H1 (cell line): ENCODE measurements around the gene INSYN2A. TPM values are rescaled to one million over a fixed set of nuclear protein-coding genes. Genes with fewer than 3 reads are reported as not detected.

Source experiments
- CTCF ChIA-PET: fragments of 300-600 bp; sonication (Branson Sonifier 250); formaldehyde crosslinking; loops from one replicate; lab custom pipeline; 2021; ENCODE audit not compliant: partially characterized antibody; lab: Charles Lee
- POLR2A ChIA-PET: fragments of 300-600 bp; sonication (Branson Sonifier 250); formaldehyde crosslinking; loops from one replicate; lab custom pipeline; 2021; ENCODE audit warnings: inconsistent platforms; ENCODE audit not compliant: partially characterized antibody; lab: Charles Lee
- DNase-seq, 2 experiments: peaks; one replicate each; pipeline versions ENCODE4 v3.0.0 to v3.0.0-alpha.2; 2010 to 2022; ENCODE audit warnings: low spot score in 2 of 2, low read depth in 1 of 2, mixed read lengths in 1 of 2
- FAIRE-seq: peaks from 2 replicates; lab custom pipeline; 2011; peaks lifted over from hg19 to GRCh38; lab: Jason Lieb, UNC
- H2AFZ ChIP-seq: 2 replicates; pipeline ENCODE4 v1.8.1; 2012; ENCODE audit warnings: low read length, inconsistent platforms
- H2AK5ac ChIP-seq: 2 replicates; pipeline ENCODE4 v1.6.1; 2013; ENCODE audit warnings: low read depth, low read length
- H2BK120ac ChIP-seq: replicated peaks from 2 replicates; pipeline ENCODE3; 2013; ENCODE audit warnings: low read depth, low read length, inconsistent platforms
- H2BK12ac ChIP-seq: 2 replicates; pipeline ENCODE4 v1.6.1; 2013; ENCODE audit warnings: low read depth, low read length
- H2BK15ac ChIP-seq: 2 replicates; pipeline ENCODE4 v1.6.1; 2013; ENCODE audit warnings: low read length
- H2BK20ac ChIP-seq: 2 replicates; pipeline ENCODE4 v1.6.1; 2013; ENCODE audit warnings: low read length
- H2BK5ac ChIP-seq: 2 replicates; pipeline ENCODE4 v1.6.1; 2013; ENCODE audit warnings: low read depth, low read length
- H3K14ac ChIP-seq: 2 replicates; pipeline ENCODE4 v1.6.1; 2013; ENCODE audit warnings: inconsistent platforms; ENCODE audit not compliant: insufficient read length
- H3K18ac ChIP-seq: 2 replicates; pipeline ENCODE4 v1.6.1; 2013; ENCODE audit warnings: low read length; ENCODE audit errors: extremely low read depth
- H3K23ac ChIP-seq: 2 replicates; pipeline ENCODE4 v1.6.1; 2013; ENCODE audit warnings: inconsistent platforms; ENCODE audit not compliant: insufficient read length
- H3K23me2 ChIP-seq: 2 replicates; pipeline ENCODE4 v1.6.1; 2013; ENCODE audit warnings: low read depth, low read length
- H3K27ac ChIP-seq: 2 replicates; pipeline ENCODE4 v1.6.1; 2011; ENCODE audit warnings: low read depth, low read length, inconsistent platforms
- H3K27me3 ChIP-seq, 4 experiments: replicated peaks in 1 of 4; 1 replicate in 1 of 4; 2 replicates in 3 of 4; pipeline versions ENCODE4 v1.6.1 to v1.8.1; 2011 to 2013; ENCODE audit warnings: low read length in 3 of 4, mild to moderate bottlenecking in 3 of 4, inconsistent platforms in 2 of 4, mixed read lengths in 2 of 4, moderate library complexity in 1 of 4; ENCODE audit not compliant: control insufficient read depth in 3 of 4, insufficient read depth in 3 of 4; ENCODE audit errors: extremely low read depth in 1 of 4
- H3K36me3 ChIP-seq, 4 experiments: 2 replicates each; pipeline versions ENCODE4 v1.6.1 to v1.8.1; 2011 to 2013; ENCODE audit warnings: mild to moderate bottlenecking in 4 of 4, low read length in 3 of 4, moderate library complexity in 2 of 4, control low read depth in 1 of 4, inconsistent platforms in 1 of 4; ENCODE audit not compliant: insufficient read depth in 4 of 4, control insufficient read depth in 2 of 4
- H3K4ac ChIP-seq: replicated peaks from 2 replicates; pipeline ENCODE3; 2013; ENCODE audit warnings: low read length, low read depth, mixed read lengths, inconsistent platforms; ENCODE audit not compliant: insufficient read length
- H3K4me1 ChIP-seq, 4 experiments: replicated peaks in 1 of 4; 1 replicate in 1 of 4; 2 replicates in 3 of 4; pipeline versions ENCODE4 v1.6.1 to v1.8.1; 2011 to 2013; ENCODE audit warnings: low read length in 3 of 4, inconsistent platforms in 2 of 4, mixed read lengths in 1 of 4; ENCODE audit not compliant: insufficient read depth in 4 of 4, control insufficient read depth in 3 of 4
- H3K4me2 ChIP-seq, 2 experiments: 2 replicates each; pipeline versions ENCODE4 v1.6.1 to v1.8.1; 2011 to 2013; ENCODE audit warnings: low read depth in 2 of 2, low read length in 2 of 2, control low read depth in 1 of 2, inconsistent platforms in 1 of 2, mild to moderate bottlenecking in 1 of 2; ENCODE audit not compliant: insufficient read depth in 1 of 2
- H3K4me3 ChIP-seq, 4 experiments: fragments of 200-600, 300-600 bp in 1 of 4; sonication (generic), shearing (Covaris generic), sonication (Bioruptor Twin) in 1 of 4; 2 replicates each; pipeline versions ENCODE4 v1.5.1 to v1.8.1; 2011 to 2016; ENCODE audit warnings: low read length in 4 of 4, low read depth in 3 of 4, control low read depth in 2 of 4, inconsistent platforms in 2 of 4, mild to moderate bottlenecking in 2 of 4, mixed read lengths in 1 of 4, moderate library complexity in 1 of 4; ENCODE audit not compliant: insufficient read depth in 2 of 4; ENCODE audit errors: extremely low read depth in 1 of 4
- H3K56ac ChIP-seq: replicated peaks from 2 replicates; pipeline ENCODE3; 2013; ENCODE audit warnings: low read depth, mild to moderate bottlenecking, mixed read lengths, low read length, inconsistent platforms; ENCODE audit not compliant: insufficient read length
- H3K79me1 ChIP-seq: 2 replicates; pipeline ENCODE4 v1.6.1; 2013; ENCODE audit warnings: low read depth, low read length, control low read depth
- H3K79me2 ChIP-seq, 2 experiments: 2 replicates each; pipeline versions ENCODE4 v1.6.1 to v1.8.1; 2012 to 2013; ENCODE audit warnings: low read length in 2 of 2, mild to moderate bottlenecking in 2 of 2, inconsistent platforms in 1 of 2; ENCODE audit not compliant: insufficient read depth in 2 of 2, control insufficient read depth in 1 of 2
- H3K9ac ChIP-seq, 4 experiments: replicated peaks in 1 of 4; 1 replicate in 1 of 4; 2 replicates in 3 of 4; pipeline versions ENCODE4 v1.6.1 to v1.8.1; 2011 to 2013; ENCODE audit warnings: low read depth in 3 of 4, low read length in 3 of 4, control low read depth in 2 of 4, mild to moderate bottlenecking in 2 of 4, moderate library complexity in 2 of 4, inconsistent platforms in 1 of 4; ENCODE audit errors: extremely low read depth in 1 of 4
- H3K9me3 ChIP-seq, 2 experiments: 2 replicates each; pipeline versions ENCODE4 v1.6.1 to v1.8.1; 2012 to 2013; ENCODE audit warnings: mild to moderate bottlenecking in 2 of 2, moderate library complexity in 2 of 2, control low read depth in 1 of 2, inconsistent platforms in 1 of 2, low read depth in 1 of 2, low read length in 1 of 2, mixed read lengths in 1 of 2; ENCODE audit not compliant: insufficient read depth in 2 of 2
- H4K20me1 ChIP-seq, 2 experiments: replicated peaks in 1 of 2; 2 replicates each; pipeline versions ENCODE3 to v1.8.1; 2011 to 2013; ENCODE audit warnings: inconsistent platforms in 2 of 2, low read length in 2 of 2, mild to moderate bottlenecking in 1 of 2; ENCODE audit not compliant: insufficient read depth in 2 of 2, control insufficient read depth in 1 of 2
- H4K5ac ChIP-seq: 2 replicates; pipeline ENCODE4 v1.6.1; 2013; ENCODE audit warnings: low read length, low read depth, mixed read lengths, inconsistent platforms; ENCODE audit not compliant: insufficient read length
- H4K8ac ChIP-seq: 2 replicates; pipeline ENCODE4 v1.8.0; 2013; ENCODE audit warnings: mild to moderate bottlenecking, moderate library complexity, low read length, inconsistent platforms; ENCODE audit not compliant: insufficient read depth; ENCODE audit errors: extremely low read depth
- H4K91ac ChIP-seq: replicated peaks from 2 replicates; pipeline ENCODE3; 2013; ENCODE audit warnings: low read length, mixed read lengths, inconsistent platforms; ENCODE audit not compliant: insufficient read length
- CBX8 ChIP-seq: fragments of 300-800, 300-1000 bp; sonication (generic); IDR thresholded peaks from 2 replicates; pipeline ENCODE4 v1.7.1; 2016; ENCODE audit warnings: low read depth, low read length, borderline replicate concordance
- CHD1 ChIP-seq: IDR thresholded peaks from 2 replicates; pipeline ENCODE4 v1.6.1; 2012; ENCODE audit warnings: low read depth, low read length, improper control_type of control experiment
- EGR1 ChIP-seq: IDR thresholded peaks from 2 replicates; pipeline ENCODE4 v1.6.1; 2011; ENCODE audit warnings: low read depth, low read length, borderline replicate concordance
- GTF2F1 ChIP-seq: IDR thresholded peaks from 2 replicates; pipeline ENCODE4 v1.6.1; 2012; ENCODE audit warnings: low read depth, low read length, improper control_type of control experiment, borderline replicate concordance
- HDAC6 ChIP-seq: IDR thresholded peaks from one replicate; pipeline ENCODE4 v1.7.1; 2012; ENCODE audit warnings: low read depth, mild to moderate bottlenecking, inconsistent platforms, low read length, moderate library complexity
- KDM4A ChIP-seq: IDR thresholded peaks from one replicate; pipeline ENCODE4 v1.7.1; 2012; ENCODE audit warnings: low read depth, mild to moderate bottlenecking, moderate library complexity, low read length, inconsistent platforms; ENCODE audit not compliant: severe bottlenecking
- RAD21 ChIP-seq, 2 experiments: IDR thresholded peaks in 1 of 2; conservative IDR thresholded peaks in 1 of 2; 2 replicates each; pipeline ENCODE4 v1.6.1; 2011; ENCODE audit warnings: low read depth in 2 of 2, low read length in 2 of 2, improper control_type of control experiment in 1 of 2, inconsistent platforms in 1 of 2, mild to moderate bottlenecking in 1 of 2, moderate library complexity in 1 of 2
- RBBP5 ChIP-seq: IDR thresholded peaks from 2 replicates; pipeline ENCODE4 v1.7.1; 2012; ENCODE audit warnings: low read depth, mild to moderate bottlenecking, inconsistent platforms, low read length, moderate library complexity, borderline replicate concordance
- SAP30 ChIP-seq: fragments of 300-600 bp; sonication (generic); IDR thresholded peaks from 2 replicates; pipeline ENCODE4 v1.7.1; 2012; ENCODE audit warnings: low read length, moderate library complexity, mild to moderate bottlenecking, inconsistent platforms; ENCODE audit not compliant: insufficient read depth, insufficient replicate concordance
- TCF12 ChIP-seq: IDR thresholded peaks from 2 replicates; pipeline ENCODE4 v1.6.1; 2011; ENCODE audit warnings: low read depth, mild to moderate bottlenecking, low read length
- YY1 ChIP-seq: IDR thresholded peaks from 2 replicates; pipeline ENCODE4 v1.6.1; 2011; ENCODE audit warnings: low read depth, mild to moderate bottlenecking, low read length
- ZNF274 ChIP-seq: IDR thresholded peaks from 2 replicates; pipeline ENCODE4 v1.7.0; 2012; ENCODE audit warnings: low read length, borderline replicate concordance; ENCODE audit errors: extremely low read depth
- WGBS, 2 experiments: shearing (Covaris generic) in 1 of 2; methylation state at CpG; one replicate each; pipeline versions ENCODE4 v1.1.6 to v1.1.7; 2013 to 2015; ENCODE audit warnings: low lambda C conversion rate in 2 of 2, mixed read lengths in 2 of 2, inconsistent platforms in 1 of 2, low coverage in 1 of 2, missing lambda C conversion rate in 1 of 2; ENCODE audit not compliant: insufficient replicate concordance in 2 of 2, insufficient coverage in 1 of 2, insufficient read length in 1 of 2; ENCODE audit errors: extremely low coverage in 1 of 2, missing lambda C conversion rate in 1 of 2; 5-methylcytosine and 5-hydroxymethylcytosine counted together
- polyA plus RNA-seq, 7 experiments: library from polyadenylated mRNA; depleted of rRNA in 3 of 7; stranded (reverse) in 5 of 7; unstranded in 2 of 7; fragments of >200 nt in 5 of 7; fragments of 200-250 nt in 2 of 7; gene quantifications; 1 replicate in 5 of 7; 2 replicates in 1 of 7; 4 replicates in 1 of 7; pipeline versions ENCODE4 v1.2.1 to v1.2.3, GENCODE V29; 2011 to 2013; ENCODE audit warnings: missing spikeins in 2 of 7, mixed read lengths in 2 of 7
- total RNA-seq: library from RNA; stranded (reverse); fragmentation: NEBNext Ultra II Directional; extraction: Animal tissue kit (Norgen Biotek cat#: 25700); gene quantifications from 2 replicates; pipeline ENCODE4 v1.2.1, GENCODE V29; 2021

Gene INSYN2A
- total and polyA plus RNA-seq, 2 of the 8 experiments (the other 6 are each of a cell fraction or from before 2014, with no cell fraction given) = 0.11 to 0.19 TPM

DNA sequence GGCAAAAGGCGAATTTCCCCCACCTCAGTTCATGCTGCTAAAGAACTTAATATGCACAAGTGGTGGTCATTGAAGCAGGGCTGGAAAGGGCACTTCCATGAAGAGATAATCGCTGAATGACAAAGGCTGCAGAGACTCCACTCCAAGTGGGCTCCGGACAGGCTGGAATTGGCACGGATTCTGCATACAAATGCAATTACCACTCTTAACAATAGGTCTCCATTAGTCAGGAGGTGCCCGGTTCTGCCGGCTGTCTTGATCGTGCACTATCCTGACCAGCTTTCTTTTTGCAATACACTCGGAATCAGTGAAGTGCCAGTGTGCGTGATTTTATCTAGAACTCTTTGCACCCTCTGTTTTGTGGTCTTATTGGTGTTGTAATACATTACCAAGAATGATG lies 49.7 kb downstream of the INSYN2A start:
- Histone ChIP-seq H2AK5ac (no peak overlapping the region), H3K79me2 (no peaks in the 10 kb centered on the region), H3K9me3 (no peaks in the 10 kb centered on the region), H2BK12ac (no peak overlapping the region), H3K23ac (no peak overlapping the region), H3K79me1 (no peaks in the 10 kb centered on the region; the same call in 1 of the 2 replicates), H3K4me2 (no peak overlapping the region), H3K4ac (no peak overlapping the region), H2BK20ac (no peak overlapping the region), H3K9ac (no peak overlapping the region), H3K14ac (no peak overlapping the region), H3K27ac (no peak overlapping the region), H3K4me3 (no peak overlapping the region), H3K18ac (no peak overlapping the region), H2BK15ac (no peak overlapping the region), H2BK120ac (no peak overlapping the region), H4K20me1 (peaks cover 3 to 10% of the 10 kb centered on the region in 2 experiments), H2BK5ac (no peak overlapping the region), H4K8ac (no peak overlapping the region), H4K91ac (no peak overlapping the region), H2AFZ (no peak overlapping the region), H4K5ac (no peak overlapping the region), H3K27me3 (no peaks in the 10 kb centered on the region), H3K36me3 (no peaks in the 10 kb centered on the region), H3K4me1 (peaks cover 2 to 18% (median 9%) of the 10 kb centered on the region in 4 experiments), H3K23me2 (no peaks in the 10 kb centered on the region), H3K56ac (no peak overlapping the region)
- ChIA-PET CTCF (interaction anchor here (1.0 kb wide), 1 partner anchor 48 kb away, joined by 3 read pairs; no protein-coding TSS in a partner anchor), POLR2A (no interaction called here)
- WGBS, 2 experiments = 91% methylated on average over 9 of the region's 9 CpGs; no CpG with 5 or more reads in 1 of the 2 experiments
- FAIRE-seq (no peak), DNase-seq (no peak)
- no peak for TF ChIP-seq TCF12
- no peak for TF ChIP-seq YY1
- TF ChIP-seq HDAC6 = no peak
- TF ChIP-seq ZNF274 = no peak
- no peak for TF ChIP-seq GTF2F1
- no peak for TF ChIP-seq SAP30
- no peak for TF ChIP-seq KDM4A
- no peak for TF ChIP-seq EGR1
- TF ChIP-seq CHD1 = no peak
- TF ChIP-seq RAD21 (IDR thresholded peaks at IDR 0.05 in 1 of 2, conservative IDR thresholded peaks at IDR 0.05 in 1 of 2; ENCODE audit: low read depth in 2 of 2, low read length in 2 of 2) = no peak
- no peak for TF ChIP-seq RBBP5
- TF ChIP-seq CBX8 = no peak
